Measurements from ENCODE around the gene CCR3. TPM values are rescaled to one million over a fixed set of nuclear protein-coding genes. Genes with fewer than 3 reads are reported as not detected.

Gene CCR3
- total RNA-seq, 3 donors from 2014 or later: not detected

DNA sequence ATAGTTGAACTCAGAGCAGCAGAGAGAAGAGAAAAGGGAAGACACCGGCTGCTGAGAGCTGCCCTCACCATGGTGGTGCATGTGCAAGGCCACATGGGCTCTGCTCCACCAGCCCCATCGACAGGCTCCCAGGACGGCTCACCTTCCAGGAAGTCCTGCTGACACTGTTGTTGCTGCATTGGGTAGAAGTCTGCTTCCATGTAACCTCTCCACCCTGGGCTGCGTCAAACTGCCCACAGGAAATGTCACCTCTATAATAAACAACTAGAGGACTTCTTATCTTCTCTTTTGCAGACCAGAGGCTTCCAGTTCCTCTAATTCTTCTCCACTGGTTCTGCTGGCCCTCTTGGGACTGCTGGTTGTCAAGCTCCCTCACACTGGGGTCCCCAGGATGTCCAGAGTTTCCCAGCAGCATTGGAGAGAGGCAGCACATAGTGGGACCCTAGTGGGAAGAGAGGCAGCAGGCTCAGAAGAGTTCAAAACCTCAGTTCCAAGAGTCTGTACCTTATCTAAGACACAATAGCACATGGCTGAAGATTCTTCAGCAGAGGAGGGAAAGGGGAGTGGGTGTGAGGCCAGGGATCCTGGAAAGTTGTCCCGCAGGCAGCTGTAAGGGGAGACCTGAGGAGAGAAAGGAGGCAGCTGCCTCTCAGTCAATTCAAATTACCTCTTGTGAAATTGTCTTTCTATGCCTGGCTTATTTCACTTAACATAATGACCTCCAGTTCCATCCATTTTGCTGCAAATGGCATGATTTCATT, 5.8 kb upstream of the CCR3 start:
- H3K4me1 Mint-ChIP-seq (ENCODE audit: low read depth): peaks cover 5% of the 10 kb centered on the region
- H3K27me3 Mint-ChIP-seq (ENCODE audit: low read depth): peaks cover 5% of the 10 kb centered on the region

DNA sequence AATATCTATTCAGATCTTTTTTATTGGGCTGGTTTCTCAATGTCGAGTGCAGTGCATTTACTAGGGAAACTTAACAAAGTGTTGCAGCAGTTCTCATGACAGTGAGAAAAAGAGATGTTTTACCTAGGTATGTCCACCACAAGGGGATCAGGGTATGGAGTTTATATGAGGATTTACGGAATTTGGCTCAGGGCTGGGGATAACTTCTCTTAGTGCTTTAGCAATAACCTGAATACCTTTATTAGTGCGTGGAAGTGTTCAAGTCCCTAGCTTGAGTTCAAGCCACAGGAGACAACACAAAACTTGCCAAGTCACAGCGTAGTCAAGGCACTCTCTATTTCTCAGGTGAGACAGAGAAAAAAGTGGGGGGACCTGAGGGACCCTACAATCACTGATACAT, 3.9 kb upstream of the CCR3 start:
- Mint-ChIP-seq H3K27me3 (ENCODE audit: low read depth) (peaks cover 6% of the 10 kb centered on the region), H3K4me1 (ENCODE audit: low read depth) (peaks cover 10% of the 10 kb centered on the region), H3K4me3 (no peak overlapping the region), H3K36me3 (ENCODE audit: insufficient read depth) (no peaks in the 10 kb centered on the region), H3K9me3 (no peaks in the 10 kb centered on the region)
- no peak for ATAC-seq
- DNase-seq: no peak

More for the DNA sequence above, 5.8 kb upstream of the CCR3 start:
- DNase-seq (no peak), ATAC-seq (no peak)
- Mint-ChIP-seq H3K9me3 (no peaks in the 10 kb centered on the region), H3K36me3 (ENCODE audit: insufficient read depth) (no peaks in the 10 kb centered on the region), H3K4me3 (no peak overlapping the region)

DNA sequence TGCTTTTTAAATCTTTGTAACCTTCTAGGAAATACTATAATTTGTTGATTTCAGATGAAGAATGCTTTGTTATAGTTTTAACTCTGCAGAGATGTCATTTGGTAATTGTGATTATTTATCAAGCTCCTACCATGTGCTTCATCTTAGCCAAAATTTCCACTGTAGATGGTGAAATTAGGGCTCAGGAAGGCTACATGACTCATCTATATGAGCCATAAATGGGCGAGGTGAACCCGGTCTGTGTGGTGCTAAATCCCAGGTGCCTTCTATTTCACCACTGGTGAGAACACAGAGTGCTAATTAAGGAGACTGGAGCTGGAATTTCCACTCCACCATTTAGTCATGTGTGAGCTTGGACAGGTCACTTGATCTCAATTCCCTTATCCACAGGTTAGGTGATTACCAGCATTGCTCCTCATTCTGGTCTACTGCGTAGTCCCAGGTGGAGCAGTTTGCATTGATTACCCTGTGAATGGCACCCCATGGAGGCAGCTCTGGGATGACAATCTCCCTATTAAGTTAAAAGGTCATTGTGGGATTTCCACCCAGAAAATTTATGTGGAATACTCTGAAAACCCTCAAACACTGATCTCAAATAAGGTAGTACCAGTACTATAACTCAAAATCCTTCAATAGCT, 2.8 kb upstream of the CCR3 start:
- H3K4me1 Mint-ChIP-seq (ENCODE audit: low read depth): peaks cover 10% of the 10 kb centered on the region
- no peaks in the 10 kb centered on the region for H3K9me3 Mint-ChIP-seq
- peaks cover 7% of the 10 kb centered on the region for H3K27me3 Mint-ChIP-seq (ENCODE audit: low read depth)
- no peaks in the 10 kb centered on the region for H3K36me3 Mint-ChIP-seq (ENCODE audit: insufficient read depth)
- no peak for ATAC-seq
- H3K4me3 Mint-ChIP-seq: no peak overlapping the region
- DNase-seq: no peak

DNA sequence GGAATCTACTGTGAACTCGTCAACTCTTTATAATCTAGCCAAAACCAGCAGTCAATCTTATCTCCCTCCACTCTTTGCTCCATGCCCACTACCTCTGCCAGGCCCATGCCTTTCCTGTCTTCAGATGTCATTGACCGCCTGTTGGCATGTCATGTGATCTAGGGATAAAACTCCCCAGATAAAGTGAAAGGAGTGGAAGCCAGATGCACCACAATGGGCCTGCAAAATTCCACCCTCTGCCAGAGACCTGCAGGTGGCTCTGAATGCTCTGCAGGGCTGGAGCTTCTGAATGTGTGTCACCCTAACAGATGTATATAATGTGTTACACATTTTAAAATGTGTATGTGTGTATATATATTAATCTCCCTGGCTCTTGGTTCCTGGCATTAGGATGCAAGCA, 2.3 kb upstream of the CCR3 start:
- Mint-ChIP-seq H3K27me3 (ENCODE audit: low read depth) (peaks cover 7% of the 10 kb centered on the region), H3K36me3 (ENCODE audit: insufficient read depth) (no peaks in the 10 kb centered on the region), H3K4me1 (ENCODE audit: low read depth) (peaks cover 10% of the 10 kb centered on the region), H3K9me3 (no peaks in the 10 kb centered on the region), H3K4me3 (no peak overlapping the region)
- no peak for ATAC-seq
- no peak for DNase-seq

DNA sequence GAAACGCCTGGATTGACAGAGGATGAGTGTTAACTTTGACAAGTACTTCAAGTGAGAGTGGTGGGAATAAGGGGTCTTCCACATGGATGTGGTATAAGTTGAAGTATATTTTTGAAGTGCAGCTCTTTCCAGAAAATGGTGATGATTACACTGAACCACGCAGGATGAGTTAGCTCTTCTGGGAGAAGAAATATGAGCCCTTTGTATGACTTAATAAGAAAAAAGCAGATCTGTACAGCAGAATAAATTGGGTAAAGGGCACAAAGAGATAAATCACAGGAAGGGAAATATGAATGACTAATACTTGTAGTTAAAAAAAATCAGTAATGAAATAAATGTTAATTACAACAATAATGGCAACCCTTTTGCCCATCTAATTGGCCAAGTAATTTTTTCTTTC, 1.3 kb downstream of the CCR3 start:
- ATAC-seq: no peak
- Mint-ChIP-seq H3K9me3 (no peaks in the 10 kb centered on the region), H3K4me1 (ENCODE audit: low read depth) (peaks cover 5% of the 10 kb centered on the region), H3K27me3 (ENCODE audit: low read depth) (peaks cover 5% of the 10 kb centered on the region), H3K4me3 (no peak overlapping the region), H3K36me3 (ENCODE audit: insufficient read depth) (no peaks in the 10 kb centered on the region)
- DNase-seq: no peak

DNA sequence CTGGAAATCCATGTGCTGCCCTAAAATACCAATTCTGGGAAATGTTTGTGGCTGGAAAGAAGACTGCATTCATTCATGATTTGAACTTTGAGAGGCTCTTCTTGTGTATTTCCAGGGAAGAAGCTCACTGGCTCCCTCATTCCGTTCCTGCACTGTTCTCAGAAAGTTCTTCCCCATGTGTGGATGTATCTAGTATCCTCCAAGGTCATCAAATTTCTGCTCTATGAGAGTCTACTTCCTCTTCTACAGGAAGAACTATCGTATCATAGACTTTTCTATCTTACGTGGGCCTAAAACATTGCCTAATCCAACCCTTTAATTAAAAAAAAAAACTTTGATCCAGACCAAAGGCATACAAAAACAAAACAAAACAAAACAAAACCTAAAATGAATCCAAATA, 2.9 kb downstream of the CCR3 start:
- Mint-ChIP-seq H3K4me3 (no peak overlapping the region), H3K9me3 (no peaks in the 10 kb centered on the region), H3K36me3 (ENCODE audit: insufficient read depth) (no peaks in the 10 kb centered on the region), H3K27me3 (ENCODE audit: low read depth) (peaks cover 5% of the 10 kb centered on the region), H3K4me1 (ENCODE audit: low read depth) (peaks cover 5% of the 10 kb centered on the region)
- no peak for ATAC-seq
- no peak for DNase-seq

DNA sequence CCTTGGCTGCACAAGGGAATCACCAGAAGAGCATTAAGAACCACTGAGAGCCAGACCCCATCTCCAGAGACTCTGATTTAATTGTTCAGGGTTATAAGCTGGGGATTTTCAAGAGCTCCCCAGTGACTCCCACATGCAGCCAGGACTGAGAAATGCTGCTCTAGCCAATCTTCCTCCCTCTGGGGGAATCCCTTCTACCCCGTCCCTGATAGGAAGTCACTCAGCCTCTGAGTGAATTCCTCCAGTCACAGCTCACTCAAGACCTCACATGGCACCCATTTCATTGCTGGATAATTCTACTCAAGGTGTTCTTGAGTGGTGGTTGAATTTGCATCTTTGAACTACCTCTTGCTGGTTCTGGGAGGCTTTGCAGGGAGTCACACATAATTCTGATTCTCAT, 10.7 kb downstream of the CCR3 start:
- no peak for ATAC-seq
- Mint-ChIP-seq H3K4me3 (no peak overlapping the region), H3K36me3 (ENCODE audit: insufficient read depth) (no peaks in the 10 kb centered on the region), H3K4me1 (ENCODE audit: low read depth) (no peaks in the 10 kb centered on the region), H3K27me3 (ENCODE audit: low read depth) (peaks cover 3% of the 10 kb centered on the region), H3K9me3 (no peaks in the 10 kb centered on the region)
- DNase-seq: no peak

DNA sequence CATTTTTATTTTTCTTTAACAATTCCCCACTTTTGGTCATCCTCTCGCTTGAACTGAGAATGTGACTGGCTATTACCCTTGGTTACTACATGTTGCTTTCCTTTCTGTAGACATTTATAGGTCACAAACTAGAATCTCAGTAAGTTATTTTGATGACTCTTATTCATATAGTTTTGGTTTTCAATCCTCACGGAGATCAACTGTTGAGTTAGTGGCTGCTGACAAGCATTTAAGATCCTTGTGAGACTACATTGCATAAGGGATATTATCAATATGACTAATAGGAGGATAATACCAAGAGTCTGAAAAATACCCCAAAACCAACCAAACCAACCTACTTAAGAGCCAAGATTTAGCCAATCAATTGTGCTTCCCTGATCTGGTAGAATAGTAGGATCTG, 16.3 kb downstream of the CCR3 start:
- Mint-ChIP-seq H3K36me3 (ENCODE audit: insufficient read depth) (peaks cover 2% of the 10 kb centered on the region), H3K9me3 (peaks cover 11% of the 10 kb centered on the region), H3K4me3 (no peak overlapping the region), H3K4me1 (ENCODE audit: low read depth) (peaks cover 8% of the 10 kb centered on the region), H3K27me3 (ENCODE audit: low read depth) (peaks cover 3% of the 10 kb centered on the region)
- peak in 1 of 2 donors; percentile 18 for ATAC-seq
- no peak for DNase-seq

DNA sequence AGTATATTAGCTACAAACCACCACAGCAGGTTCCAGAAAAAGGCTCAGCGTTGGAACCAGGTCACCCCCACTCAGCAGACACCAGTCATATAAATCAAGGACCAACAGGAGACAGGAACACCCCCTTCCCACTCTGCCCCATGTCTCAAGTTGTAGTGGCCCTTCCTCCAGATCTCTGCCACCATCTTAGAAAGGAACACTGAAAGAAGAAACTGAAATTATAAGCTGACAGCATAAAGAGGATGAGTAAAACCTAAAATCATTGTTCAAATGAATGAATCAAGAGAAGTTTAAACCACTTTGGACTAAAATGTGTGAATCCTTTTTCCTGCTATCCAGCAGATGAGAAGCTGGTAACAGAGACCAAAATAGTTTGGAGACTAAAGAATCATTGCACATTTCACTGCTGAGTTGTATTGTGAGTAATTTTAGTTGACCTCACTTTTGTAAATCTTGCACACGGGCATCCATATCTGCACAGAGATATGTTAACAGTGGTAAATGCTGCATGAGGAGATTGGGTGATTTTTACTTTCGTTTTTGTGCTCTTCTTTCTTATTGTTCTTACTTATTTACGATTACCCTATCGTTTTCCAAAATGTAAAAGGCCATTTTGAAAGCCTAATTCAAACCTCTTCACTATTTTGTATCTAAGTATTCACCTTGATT, 19.8 kb downstream of the CCR3 start:
- ATAC-seq (peak; percentile 65 to 69), DNase-seq (no peak)
- H3K27me3 Mint-ChIP-seq (ENCODE audit: low read depth): no peaks in the 10 kb centered on the region
- peaks cover 10% of the 10 kb centered on the region for H3K4me1 Mint-ChIP-seq (ENCODE audit: low read depth)
- H3K9me3 Mint-ChIP-seq: peaks cover 11% of the 10 kb centered on the region
- peaks cover 2% of the 10 kb centered on the region for H3K36me3 Mint-ChIP-seq (ENCODE audit: insufficient read depth)
- peak overlapping the region; percentile 24 for H3K4me3 Mint-ChIP-seq

DNA sequence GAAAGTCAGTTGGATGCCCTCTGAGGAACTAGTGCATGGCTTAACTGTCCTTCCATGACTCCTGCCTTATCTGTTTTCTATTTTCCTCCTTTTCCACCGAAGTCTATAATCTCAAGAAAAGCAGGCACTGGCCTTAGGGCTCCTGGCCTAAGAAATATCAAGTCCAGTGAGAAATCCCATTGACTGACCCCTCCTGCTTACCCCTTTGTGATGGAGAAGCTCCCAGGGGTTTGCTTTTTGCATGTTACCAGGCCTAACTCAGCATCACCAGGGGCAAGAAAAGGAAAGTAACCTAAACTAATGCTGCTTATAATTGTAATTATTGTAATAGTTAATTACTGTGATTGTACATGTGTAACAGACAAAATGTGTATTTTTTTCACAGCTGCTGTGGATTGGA, 21.7 kb downstream of the CCR3 start:
- peaks cover 2% of the 10 kb centered on the region for H3K36me3 Mint-ChIP-seq (ENCODE audit: insufficient read depth)
- DNase-seq: no peak
- no peaks in the 10 kb centered on the region for H3K27me3 Mint-ChIP-seq (ENCODE audit: low read depth)
- peaks cover 11% of the 10 kb centered on the region for H3K9me3 Mint-ChIP-seq
- H3K4me3 Mint-ChIP-seq: no peak overlapping the region
- no peak for ATAC-seq
- H3K4me1 Mint-ChIP-seq (ENCODE audit: low read depth): peaks cover 10% of the 10 kb centered on the region

DNA sequence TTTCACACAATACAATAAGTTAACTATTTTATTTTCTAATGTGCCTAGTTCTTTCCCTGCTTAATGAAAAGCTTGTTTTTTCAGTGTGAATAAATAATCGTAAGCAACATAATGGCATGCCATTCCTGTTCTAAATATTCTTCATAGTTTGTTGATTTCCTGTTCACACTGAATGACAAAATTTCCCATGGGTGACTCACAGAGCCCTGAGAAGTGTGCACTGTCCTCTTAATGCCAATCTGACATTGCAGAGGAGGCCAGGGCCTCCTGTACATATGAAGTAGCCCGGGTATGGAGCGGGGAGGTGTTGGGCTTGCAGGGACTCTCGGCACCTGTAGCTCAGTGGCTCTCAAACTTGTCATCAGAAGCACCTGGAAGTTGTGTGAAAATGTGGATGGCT, 24.3 kb downstream of the CCR3 start:
- peaks cover 21% of the 10 kb centered on the region for H3K4me1 Mint-ChIP-seq (ENCODE audit: low read depth)

DNA sequence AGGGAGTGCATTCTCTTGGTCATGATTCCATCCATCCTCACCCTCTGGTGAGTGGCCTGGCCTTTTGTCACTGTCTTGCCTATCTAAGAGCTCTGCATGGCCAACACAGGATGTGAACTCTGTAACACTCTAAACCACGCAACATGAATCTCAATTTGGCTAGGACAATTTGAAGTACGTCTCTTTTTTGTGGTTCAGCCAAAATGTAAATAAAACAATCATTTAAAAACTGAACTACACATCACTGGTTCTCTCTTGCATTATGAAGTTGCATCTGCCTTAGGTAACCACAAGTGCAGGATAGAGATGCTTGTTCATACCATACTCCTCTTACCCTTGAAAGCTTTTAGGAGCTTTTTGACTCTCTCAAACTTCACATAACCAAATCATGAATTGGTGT, 27.3 kb downstream of the CCR3 start:
- Mint-ChIP-seq H3K4me3 (no peak overlapping the region), H3K9me3 (no peaks in the 10 kb centered on the region), H3K27me3 (ENCODE audit: low read depth) (peaks cover 6% of the 10 kb centered on the region), H3K4me1 (ENCODE audit: low read depth) (peaks cover 13% of the 10 kb centered on the region), H3K36me3 (ENCODE audit: insufficient read depth) (peaks cover 2% of the 10 kb centered on the region)
- ATAC-seq: peak; percentile 89 to 93
- no peak for DNase-seq

More for the DNA sequence above, 24.3 kb downstream of the CCR3 start:
- peaks cover 2% of the 10 kb centered on the region for H3K27me3 Mint-ChIP-seq (ENCODE audit: low read depth)
- no peaks in the 10 kb centered on the region for H3K9me3 Mint-ChIP-seq
- no peak overlapping the region for H3K4me3 Mint-ChIP-seq
- DNase-seq (no peak), ATAC-seq (no peak)
- H3K36me3 Mint-ChIP-seq (ENCODE audit: insufficient read depth): peaks cover 2% of the 10 kb centered on the region

DNA sequence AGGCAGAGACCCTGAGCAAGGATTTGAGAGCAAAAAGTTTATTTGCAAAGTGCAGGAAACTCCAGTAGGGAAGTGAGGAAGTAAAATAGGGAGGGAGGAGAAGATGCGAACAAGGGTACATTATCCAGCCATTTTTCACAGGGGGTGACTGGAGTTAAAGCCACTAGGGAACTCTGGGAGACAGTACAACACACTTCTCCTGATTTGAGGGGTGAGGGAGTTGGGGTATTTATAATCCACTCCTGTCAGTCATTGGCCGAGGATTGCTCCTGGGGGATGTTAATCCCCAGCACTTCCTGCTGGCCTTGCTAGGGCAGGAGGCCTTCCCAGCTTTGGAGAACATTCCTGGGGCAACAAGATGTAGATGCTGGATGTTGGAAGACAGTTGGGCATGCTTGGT, 28.2 kb downstream of the CCR3 start:
- DNase-seq: no peak
- ATAC-seq: no peak
- Mint-ChIP-seq H3K4me1 (ENCODE audit: low read depth) (peaks cover 13% of the 10 kb centered on the region), H3K4me3 (no peak overlapping the region), H3K9me3 (no peaks in the 10 kb centered on the region), H3K27me3 (ENCODE audit: low read depth) (peaks cover 6% of the 10 kb centered on the region), H3K36me3 (ENCODE audit: insufficient read depth) (peaks cover 2% of the 10 kb centered on the region)

DNA sequence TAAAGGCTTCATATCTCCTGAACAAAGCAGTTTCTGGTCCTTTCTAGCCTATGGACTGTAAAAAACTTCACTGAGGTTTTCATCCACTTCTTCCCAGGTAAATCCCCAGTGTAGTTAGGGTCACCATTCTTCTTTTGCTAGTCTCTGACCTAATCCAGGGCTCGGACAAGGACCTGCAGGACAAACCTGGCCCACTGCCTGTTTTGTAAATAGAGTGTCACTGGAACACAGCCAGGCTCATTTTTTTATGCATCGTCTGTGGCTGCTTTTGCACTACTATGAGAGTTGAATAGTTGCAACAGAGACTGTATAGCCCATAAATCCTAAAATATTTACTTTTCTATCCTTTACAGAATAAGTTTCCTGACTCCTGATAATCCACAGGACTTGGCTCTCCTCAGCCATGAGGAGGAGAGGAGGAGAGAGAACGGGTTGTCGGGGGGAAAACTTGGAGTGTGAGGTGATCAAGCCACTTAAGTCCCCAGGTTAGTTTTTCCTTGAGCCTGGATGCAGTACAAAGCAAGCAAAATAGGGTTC, 29.0 kb downstream of the CCR3 start:
- peaks cover 6% of the 10 kb centered on the region for H3K27me3 Mint-ChIP-seq (ENCODE audit: low read depth)
- DNase-seq: no peak
- H3K9me3 Mint-ChIP-seq: no peaks in the 10 kb centered on the region
- peaks cover 2% of the 10 kb centered on the region for H3K36me3 Mint-ChIP-seq (ENCODE audit: insufficient read depth)
- H3K4me1 Mint-ChIP-seq (ENCODE audit: low read depth): peaks cover 13% of the 10 kb centered on the region
- H3K4me3 Mint-ChIP-seq: no peak overlapping the region
- no peak for ATAC-seq
